Endometrial microvascular endothelial cells (primary cell): ENCODE data around the gene NEK4. TPM values are rescaled to one million over a fixed set of nuclear protein-coding genes. Genes with fewer than 3 reads are reported as not detected.
"Not testable (repeated sequence)": the region's sequence is repeated elsewhere in the genome, so short reads cannot be mapped to it uniquely, and the experiment has no call there.

ENCODE experiments used
- in situ Hi-C: cut with HindIII; loops from 2 replicates; pipeline ENCODE4 v1.10.0; 2017; ENCODE audit warnings: low sequenced_read_pairs, low pct_unique_long_range_greater_than_20kb; ENCODE audit errors: inconsistent ontology term
- total RNA-seq: library from RNA; depleted of rRNA; stranded (reverse); fragments of >200 nt; gene quantifications from one replicate; pipeline ENCODE4 v1.2.3, GENCODE V29; 2015; ENCODE audit errors: inconsistent ontology term

The NEK4 gene
- total RNA-seq, 1 donor from 2014 or later, result 10.2 TPM

DNA sequence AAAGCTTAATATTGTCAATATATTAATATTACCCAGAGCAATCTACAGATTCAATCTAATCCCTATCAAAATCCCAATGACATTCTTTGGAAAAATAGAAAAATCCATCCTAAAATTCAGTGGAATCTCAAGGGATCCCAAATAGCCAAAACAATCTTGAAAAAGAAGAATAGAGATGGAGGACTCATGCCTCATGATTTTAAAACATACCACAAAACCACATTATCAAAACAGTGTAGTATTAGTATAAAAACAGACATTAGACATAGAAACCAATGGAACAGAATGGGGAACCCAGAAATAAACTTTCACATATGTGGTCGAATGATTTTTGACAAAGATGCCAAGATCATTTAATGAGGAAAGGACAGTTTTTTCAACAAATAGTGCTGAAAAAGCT is 14.6 kb downstream of the NEK4 start:
- in situ Hi-C loops, result no loop called here

DNA sequence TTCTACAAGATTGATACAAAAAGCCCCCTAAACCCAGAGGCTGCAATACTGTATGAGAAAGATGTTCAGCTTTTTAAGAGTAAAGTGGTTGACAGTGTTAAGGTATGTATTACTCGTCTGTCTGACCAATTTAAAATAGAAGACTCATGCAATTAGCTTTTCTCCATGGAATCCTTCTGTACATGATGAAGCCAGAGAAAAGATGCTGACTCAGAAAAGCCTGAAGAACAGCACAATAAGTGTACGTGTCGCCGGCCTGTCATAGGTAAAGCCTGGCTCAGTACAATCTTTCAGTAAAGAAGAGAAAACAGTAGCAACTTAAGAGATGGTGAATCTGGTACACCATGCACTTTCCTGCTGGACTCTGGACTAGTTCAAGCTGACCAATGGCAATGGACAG is 16.4 kb downstream of the NEK4 start:
- in situ Hi-C loops, result no loop called here

DNA sequence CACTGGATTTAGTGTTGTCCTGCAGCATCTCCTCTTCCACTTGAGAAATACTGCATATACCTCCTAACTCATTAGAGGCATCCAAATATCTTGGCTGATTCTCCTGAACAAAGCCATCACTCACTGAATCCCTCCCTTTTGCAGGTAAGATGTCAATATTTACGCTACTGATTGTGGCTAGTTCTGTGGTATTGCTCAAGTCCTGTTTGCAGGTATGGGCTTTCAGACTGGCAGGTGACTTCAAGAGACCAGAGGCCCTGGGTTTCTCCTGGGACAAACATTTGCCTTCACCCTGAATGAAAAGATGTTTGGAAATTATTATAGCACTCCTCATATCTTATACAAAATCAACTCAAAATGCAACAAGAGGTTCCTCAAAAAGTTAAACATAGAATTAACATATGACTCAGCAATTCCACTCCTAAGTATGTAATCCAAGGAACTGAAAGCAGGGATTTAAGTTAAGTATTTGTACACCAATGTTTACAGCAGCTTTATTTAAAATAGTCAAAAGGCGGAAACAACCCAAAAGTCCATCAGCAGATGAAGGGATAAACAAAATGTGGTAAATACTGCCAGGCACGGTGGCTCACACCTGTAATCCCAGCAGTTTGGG is 18.6 kb downstream of the NEK4 start:
- in situ Hi-C loops, result no loop called here

DNA sequence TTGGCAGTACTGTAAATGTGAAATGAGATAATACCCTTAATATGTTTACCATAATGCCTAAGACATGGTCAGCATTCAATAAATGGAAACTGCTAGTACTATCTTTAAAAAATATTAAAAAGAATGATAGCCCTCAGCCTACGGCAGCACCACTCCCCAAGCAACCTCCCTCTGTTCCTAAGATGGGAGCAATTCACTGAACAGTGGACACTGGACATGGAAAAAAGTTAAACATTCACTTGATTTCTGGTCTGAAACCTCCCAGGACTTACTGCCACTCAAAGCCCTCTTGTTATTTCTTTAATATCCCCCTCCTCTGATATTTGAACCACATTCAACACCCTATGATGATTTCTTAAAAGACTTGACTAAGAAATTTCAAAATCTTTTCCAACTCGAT is 27.0 kb downstream of the NEK4 start:
- in situ Hi-C loops, result no loop called here

DNA sequence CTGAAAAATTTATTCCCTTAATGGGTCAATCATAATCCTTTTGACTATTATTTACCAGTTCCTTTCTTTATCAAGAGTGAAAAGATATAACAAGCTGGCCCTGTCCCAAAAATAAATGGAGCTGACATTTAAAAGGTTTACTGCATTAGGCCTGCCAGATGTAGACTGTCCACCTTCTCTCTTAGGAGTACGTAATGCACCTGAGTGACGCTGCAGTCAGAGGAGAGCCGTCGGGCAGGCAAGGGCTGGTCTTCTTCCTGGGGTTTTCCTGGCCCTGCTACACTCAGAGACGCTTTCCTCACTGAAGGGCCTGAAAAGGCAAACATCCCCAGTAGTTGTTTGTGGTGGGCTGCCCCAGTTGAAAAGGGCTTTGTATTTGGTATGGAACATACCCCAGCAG is 27.6 kb downstream of the NEK4 start:
- in situ Hi-C loops, result no loop called here

DNA sequence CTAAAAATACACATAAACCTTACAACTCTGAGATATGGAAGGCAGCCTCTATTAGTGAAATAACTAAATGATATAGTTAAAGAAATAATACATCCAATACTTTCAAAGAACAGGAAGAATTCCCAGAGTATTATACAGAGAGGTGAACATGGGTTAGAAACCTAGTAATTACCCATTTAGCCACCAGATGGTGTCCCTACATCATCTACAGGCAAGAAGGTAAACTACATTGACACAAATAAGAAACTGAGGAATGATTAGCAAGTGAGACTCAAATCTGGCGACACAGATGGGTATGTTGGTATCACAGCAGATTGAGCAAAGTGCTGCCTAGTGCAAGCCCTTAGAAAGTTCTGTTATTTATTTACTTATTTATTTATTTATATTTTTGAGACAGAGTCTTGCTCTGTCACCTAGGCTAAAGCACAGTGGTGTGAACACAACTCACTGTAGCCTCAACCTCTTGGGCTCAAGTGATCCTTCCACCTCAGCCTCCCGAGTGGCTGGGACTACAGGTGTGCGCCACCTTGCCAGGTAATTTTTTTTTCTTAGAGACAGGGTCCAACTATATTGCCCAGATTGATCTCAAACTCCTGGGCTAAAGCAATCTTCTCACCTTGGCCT is 28.2 kb downstream of the NEK4 start:
- in situ Hi-C loops, result no loop called here

DNA sequence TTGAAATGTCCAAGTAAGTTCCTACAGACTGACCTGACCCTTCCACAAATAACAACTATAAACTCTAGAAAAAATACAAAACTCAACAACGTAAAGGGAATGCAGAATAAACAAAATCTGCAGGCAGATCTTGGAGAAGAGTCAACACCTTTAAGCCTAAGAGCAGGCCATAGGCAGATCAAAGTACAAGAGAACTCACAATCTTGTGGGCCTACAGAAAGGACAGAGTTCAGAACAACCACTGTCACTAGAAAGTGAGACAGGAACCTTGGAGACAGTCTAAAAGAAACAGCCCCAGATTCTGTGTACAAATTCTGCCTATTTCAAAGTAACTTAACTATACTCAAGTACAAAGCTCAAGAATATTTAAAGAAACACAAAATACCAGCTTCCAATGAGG is 31.0 kb downstream of the NEK4 start:
- in situ Hi-C loops, result no loop called here

DNA sequence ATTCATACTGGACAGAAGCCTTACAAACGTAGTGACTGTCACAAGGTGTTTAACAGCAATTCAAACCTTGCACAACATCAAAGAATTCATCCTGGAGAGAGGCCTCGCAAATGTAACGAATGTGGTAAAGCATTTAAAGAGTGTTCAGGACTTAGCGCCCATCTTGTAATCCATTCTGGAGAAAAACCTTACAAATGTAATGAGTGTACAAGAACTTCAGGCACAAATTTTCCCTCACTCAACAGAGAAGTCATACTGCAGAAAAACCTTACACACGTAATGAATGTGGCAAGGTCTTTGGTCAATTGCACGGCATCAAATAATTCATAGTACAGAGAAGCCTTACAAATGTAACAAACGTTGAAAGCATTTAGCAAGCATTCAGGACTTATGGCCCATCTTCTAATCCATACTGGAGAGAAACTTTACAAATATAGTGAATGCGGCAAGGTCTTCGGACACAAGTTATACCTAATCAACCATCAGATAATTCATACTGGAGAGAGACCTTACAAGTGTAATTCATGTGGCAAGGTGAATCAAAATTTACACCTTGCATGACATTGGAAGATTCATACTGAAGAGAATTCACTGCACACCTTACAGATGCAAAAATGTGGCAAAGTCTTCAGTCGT is 37.4 kb downstream of the NEK4 start:
- in situ Hi-C loops, result no loop called here

DNA sequence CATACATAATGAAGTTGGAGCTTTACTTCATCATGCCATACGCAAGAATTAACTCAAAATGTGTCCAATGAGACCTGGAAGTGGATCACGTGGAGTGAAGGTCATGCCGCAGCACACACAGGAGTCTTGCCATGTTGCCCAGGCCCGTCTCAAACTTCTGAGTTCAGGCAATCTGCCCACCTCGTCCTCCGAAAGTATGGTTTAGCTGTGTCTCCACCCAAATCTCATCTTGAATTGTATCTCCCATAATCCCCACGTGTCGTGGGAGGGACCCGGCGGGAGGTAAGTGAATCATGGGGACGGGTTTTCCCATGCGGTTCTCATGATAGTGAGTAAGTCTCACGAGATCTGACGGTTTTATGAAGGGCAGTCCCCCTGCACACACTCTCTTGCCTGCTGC is 39.1 kb downstream of the NEK4 start:
- in situ Hi-C loops, result no loop called here

DNA sequence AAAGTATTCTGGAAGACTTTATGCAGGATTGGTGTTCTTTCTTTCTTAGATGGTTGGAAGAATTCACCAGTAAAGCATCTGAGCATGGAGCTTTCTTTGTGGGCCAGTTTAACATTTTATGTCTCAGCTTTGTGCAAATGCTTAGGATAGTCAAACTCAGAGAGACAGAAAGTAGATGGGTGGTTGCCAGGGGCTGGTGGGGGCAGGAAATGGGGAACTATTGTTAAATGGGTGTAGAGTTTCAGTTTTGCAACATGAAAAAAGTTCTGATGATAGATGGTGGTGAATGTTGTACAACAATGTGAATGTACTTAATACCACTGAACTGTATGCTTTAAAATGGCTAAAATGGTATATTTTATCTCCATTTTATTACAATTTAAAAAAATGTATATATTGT is 40.1 kb downstream of the NEK4 start:
- in situ Hi-C loops, result no loop called here

DNA sequence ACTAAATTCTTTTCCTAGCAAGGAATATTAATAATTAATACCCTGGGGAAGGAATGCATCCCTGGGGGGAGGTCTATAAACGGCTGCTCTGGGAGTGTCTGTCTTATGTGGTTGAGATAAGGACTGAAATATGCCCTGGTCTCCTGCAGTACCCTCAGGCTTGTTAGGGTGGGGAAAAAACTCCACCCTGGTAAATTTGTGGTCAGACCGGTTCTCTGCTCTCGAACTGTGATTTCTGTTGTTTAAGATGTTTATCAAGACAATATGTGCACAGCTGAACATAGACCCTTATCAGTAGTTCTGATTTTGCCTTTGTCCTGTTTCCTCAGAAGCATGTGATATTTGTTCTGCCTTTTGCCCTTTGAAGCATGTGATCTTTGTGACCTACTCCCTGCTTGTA is 42.0 kb downstream of the NEK4 start:
- in situ Hi-C loops, result not testable (repeated sequence)

DNA sequence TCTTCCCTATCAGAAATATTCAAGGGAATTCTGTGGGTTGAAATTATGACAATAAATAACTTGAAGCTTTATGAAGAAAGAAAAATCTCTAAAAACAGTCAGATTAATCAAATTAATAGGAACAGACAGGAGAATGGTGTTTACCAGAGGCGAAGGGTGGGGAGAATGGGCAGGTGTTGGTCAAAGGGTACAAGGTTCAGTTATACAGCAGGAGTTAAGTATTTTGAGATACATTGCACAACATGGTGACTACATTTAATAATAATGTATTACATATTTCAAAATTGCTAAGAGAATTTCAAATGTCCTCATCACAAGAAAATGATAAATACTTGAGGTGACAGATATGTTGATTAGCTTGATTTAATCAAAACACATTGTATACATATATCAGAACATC is 46.2 kb downstream of the NEK4 start:
- in situ Hi-C loops, result no loop called here

DNA sequence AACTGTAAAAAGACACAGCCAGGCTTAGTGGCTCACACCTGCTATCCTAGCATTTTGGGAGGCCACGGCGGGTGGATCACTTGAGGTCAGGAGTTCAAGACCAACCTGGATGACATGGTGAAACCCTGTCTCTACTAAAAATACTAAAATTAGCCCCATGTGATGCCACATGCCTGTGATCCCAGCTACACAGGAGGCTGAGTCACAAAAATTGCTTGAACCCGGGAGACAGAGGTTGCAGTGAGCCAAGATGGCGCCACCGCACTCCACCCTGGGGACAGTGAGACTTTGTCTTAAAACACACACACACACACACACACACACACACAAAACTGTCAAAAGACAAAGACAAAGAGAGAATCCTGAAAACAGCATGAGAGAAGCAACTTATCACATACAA is 46.8 kb downstream of the NEK4 start:
- in situ Hi-C loops, result no loop called here

DNA sequence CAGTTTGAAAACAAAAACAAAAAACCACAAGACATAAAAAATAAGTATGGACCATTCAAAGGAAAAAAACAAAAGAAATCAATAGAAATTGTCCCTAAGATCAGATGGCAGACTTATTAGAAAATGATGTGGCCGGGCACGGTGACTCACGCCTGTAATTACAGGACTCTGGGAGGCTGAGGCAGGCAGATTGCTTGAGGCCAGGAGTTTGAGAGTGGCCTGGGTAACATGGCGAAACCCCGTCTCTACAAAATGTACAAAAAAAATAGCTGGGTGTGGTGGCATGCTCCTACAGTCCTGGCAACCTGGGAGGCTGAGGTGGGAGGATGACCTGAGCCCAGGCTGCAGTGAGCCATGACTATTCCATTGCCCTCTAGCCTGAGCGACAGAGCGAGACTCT is 48.2 kb downstream of the NEK4 start:
- in situ Hi-C loops, result no loop called here

DNA sequence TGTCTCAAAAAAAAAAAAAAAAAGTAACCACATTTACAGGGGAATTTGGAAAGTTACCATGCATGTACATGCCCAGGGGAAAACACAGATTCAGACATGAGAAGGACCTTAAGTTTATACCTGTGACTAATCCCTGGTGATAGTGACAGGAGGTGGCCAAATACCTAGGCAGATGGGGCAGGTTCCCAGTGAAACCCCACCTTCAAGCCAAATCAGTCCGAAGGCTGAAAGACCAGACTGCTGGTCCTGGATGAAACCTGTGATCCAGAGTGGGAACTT is 49.1 kb downstream of the NEK4 start:
- in situ Hi-C loops, result no loop called here

DNA sequence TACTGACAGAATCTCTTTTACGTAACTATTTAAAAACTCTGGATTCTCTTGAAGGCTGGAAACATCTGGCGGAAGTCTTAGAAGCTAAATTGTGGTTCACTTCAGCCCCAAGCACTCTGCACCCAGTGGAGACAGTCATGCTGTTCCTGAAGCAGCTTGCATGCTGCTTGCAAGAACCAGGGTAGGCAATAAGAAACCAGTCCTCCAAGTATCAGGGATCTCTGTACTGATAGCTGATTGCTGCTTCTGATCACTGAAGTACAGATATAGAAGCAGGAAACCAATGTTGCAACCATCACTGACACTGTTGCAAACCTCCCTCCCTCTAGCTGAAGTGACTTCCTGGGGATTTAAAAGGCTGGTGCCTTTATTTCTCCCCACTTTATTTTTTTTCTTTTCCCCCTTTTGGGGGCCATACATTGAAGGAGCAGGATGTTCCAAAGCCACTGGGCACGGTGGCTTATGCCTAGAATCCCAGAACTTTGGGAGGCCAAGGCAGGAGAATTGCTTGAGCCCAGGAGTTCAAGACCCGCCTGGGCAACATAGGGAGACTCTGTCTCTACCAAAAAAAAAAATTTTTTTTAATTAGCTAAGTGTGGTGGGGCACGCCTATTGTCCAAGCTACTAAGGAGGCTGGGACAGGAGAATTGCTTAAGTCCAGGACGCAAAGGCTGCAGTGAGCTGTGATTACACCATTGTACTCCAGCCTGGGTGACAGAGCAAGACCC is 49.6 kb downstream of the NEK4 start:
- in situ Hi-C loops, result no loop called here

DNA sequence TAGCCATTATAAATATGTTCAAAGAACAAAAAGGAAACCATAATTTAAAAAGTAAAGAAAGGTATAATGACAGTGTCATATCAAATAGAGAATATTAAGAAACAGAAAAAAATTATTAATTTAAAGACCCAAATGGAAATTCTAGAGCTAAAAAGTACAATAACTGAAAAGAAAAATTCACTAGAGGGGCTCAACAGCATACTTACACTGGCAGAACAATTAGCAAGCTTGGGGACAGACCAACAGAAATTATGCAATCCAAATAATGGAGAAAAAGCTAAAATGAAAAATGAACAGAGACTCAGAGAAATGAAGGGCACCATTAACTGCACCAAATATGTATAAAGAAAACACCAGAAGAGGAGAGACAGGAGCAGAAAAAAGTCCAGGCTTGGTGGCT is 51.1 kb downstream of the NEK4 start:
- in situ Hi-C loops, result no loop called here

DNA sequence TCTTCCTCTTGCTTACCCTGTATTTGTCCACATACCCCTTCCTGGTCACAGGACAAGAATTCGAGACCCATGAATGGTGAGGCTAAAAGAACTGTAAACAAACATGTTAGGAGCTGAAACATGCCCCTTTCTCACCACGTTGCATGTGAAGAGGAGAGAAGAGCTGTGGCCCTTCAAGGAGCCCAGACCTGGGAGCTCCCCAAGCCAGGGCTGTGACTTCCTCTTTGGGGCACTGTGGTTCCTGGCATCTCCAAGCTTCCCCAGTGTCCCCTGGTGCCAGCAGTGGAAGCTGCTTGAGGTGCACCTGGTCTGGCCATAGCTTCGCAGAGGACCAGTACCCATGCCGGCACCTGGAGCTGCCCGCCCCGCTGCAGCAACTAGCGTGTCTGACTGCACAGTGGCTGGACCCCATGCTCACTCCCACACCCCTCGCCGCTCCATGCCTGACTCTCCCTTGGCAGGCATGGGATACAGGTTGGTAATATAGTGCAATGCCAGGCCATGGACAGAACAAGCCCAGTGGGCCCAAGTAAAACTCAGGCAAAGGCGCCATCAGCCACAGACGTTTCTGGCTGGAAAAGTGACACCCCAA is 54.9 kb downstream of the NEK4 start:
- in situ Hi-C loops, result no loop called here

DNA sequence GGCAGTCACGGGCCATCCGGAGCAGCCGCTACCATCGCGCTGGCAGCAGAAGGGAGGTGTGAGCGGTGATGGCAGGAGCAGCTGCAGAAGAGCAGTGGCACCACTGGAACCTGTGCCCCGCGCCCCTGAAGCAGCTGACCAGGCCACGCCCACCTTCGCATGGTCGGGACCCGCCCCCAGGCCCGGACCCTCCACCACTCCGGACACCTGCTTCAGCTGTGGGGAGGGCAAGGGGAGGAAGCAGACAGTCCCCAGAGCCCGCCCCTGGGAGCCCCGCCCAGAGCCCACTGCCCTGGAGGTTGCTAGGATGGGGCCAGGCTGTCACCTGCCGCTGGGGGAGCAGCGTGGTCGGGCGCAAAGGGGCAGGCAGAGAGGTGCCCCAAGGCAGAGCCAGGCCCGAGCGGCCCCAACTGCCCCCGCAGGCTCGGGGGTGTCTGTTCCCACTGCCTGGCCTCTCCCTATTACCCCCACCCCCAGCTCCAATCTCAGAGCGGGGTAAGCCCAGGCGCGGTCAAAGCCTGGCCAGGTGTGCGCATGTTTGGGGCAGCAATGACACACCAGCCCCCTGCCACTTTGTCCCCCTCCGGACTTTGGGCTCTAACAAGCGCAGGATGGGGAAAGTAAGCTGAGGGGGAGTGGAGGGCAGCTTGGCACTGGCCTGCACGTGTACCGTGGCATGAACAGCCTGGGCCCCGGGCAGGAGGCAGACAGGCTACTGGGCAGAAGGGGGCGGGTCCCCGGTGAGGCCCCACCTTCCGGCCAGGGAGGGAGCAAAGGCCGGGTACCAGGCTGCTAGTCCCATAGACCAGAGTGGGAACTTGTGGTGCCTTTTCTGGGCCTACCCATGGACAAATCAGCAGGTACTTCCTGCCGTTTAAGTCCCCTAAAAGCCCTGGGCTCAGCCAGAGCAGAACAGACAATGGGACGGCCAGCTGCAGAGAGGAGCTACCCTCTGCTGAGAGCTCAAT is 56.1 kb downstream of the NEK4 start:
- in situ Hi-C loops, result no loop called here
